Fibroblast of lung (primary cell): ENCODE data around the gene RAP1GAP. TPM values are rescaled to one million over a fixed set of nuclear protein-coding genes. Genes with fewer than 3 reads are reported as not detected.

Experiments used
- DNase-seq, 2 donors: peaks; one replicate each; pipeline versions ENCODE4 v3.0.0 to v3.0.0-alpha.2; 2010; ENCODE audit warnings: low read depth in 2 of 2
- H2AFZ ChIP-seq: 2 replicates; pipeline ENCODE4 v1.5.1; 2012; ENCODE audit warnings: low read length, control low read depth, inconsistent platforms
- H3K27ac ChIP-seq: 2 replicates; pipeline ENCODE4 v1.5.1; 2011; ENCODE audit warnings: low read length, control low read depth; ENCODE audit not compliant: insufficient read depth
- H3K27me3 ChIP-seq: 2 replicates; pipeline ENCODE4 v1.5.1; 2011; ENCODE audit warnings: mild to moderate bottlenecking, low read length; ENCODE audit not compliant: control insufficient read depth, insufficient read depth
- H3K36me3 ChIP-seq: 2 replicates; pipeline ENCODE4 v1.5.1; 2011; ENCODE audit warnings: low read length; ENCODE audit not compliant: control insufficient read depth, insufficient read depth
- H3K4me1 ChIP-seq: 2 replicates; pipeline ENCODE4 v1.5.1; 2011; ENCODE audit warnings: low read length; ENCODE audit not compliant: control insufficient read depth, insufficient read depth; ENCODE audit errors: extremely low read depth
- H3K4me2 ChIP-seq: 2 replicates; pipeline ENCODE4 v1.5.1; 2011; ENCODE audit warnings: low read length, control low read depth; ENCODE audit not compliant: insufficient read depth; ENCODE audit errors: extremely low read depth
- H3K4me3 ChIP-seq, 4 experiments: fragments of 200-600 bp in 1 of 4; sonication (generic) in 1 of 4; replicated peaks in 1 of 4; 2 replicates each; pipeline ENCODE4 v1.5.1; 2011 to 2016; ENCODE audit warnings: low read length in 4 of 4, low read depth in 3 of 4, mild to moderate bottlenecking in 3 of 4, control low read depth in 2 of 4, inconsistent platforms in 1 of 4, mixed read lengths in 1 of 4; ENCODE audit not compliant: insufficient read depth in 1 of 4; ENCODE audit errors: control extremely low read depth in 1 of 4
- H3K79me2 ChIP-seq: 2 replicates; pipeline ENCODE4 v1.5.1; 2012; ENCODE audit warnings: mild to moderate bottlenecking, low read length, inconsistent platforms; ENCODE audit not compliant: control insufficient read depth, insufficient read depth
- H3K9ac ChIP-seq: 2 replicates; pipeline ENCODE4 v1.5.1; 2011; ENCODE audit warnings: mild to moderate bottlenecking, low read length, control low read depth; ENCODE audit not compliant: insufficient read depth
- H3K9me3 ChIP-seq: 2 replicates; pipeline ENCODE4 v1.5.1; 2012; ENCODE audit warnings: low read depth, low read length; ENCODE audit not compliant: control insufficient read depth, insufficient read depth
- H4K20me1 ChIP-seq: 2 replicates; pipeline ENCODE4 v1.5.1; 2011; ENCODE audit warnings: low read length; ENCODE audit not compliant: control insufficient read depth, insufficient read depth; ENCODE audit errors: extremely low read depth
- EZH2 ChIP-seq: IDR thresholded peaks from 2 replicates; pipeline ENCODE4 v1.5.1; 2012; ENCODE audit warnings: low read length, control low read depth, mild to moderate bottlenecking; ENCODE audit errors: missing control alignments
- polyA plus RNA-seq, 2 donors: library from polyadenylated mRNA; depleted of rRNA in 1 of 2; stranded (reverse) in 1 of 2; unstranded in 1 of 2; fragments of >200 nt; gene quantifications; 2 replicates each; pipeline ENCODE4 v1.2.1, GENCODE V29; 2011 to 2012; ENCODE audit warnings: missing spikeins in 1 of 2
- total RNA-seq: library from RNA; depleted of rRNA; stranded (reverse); fragments of >200 nt; gene quantifications from 2 replicates; pipeline ENCODE4 v1.2.1, GENCODE V29; 2014
- TF ChIP-seq, protein P1 (sequence below), 2 donors: IDR thresholded peaks in 1 of 2; conservative IDR thresholded peaks in 1 of 2; 1 replicate in 1 of 2; 2 replicates in 1 of 2; pipeline ENCODE4 v1.5.1; 2011 to 2012; ENCODE audit warnings: low read length in 2 of 2, control low read depth in 1 of 2, inconsistent platforms in 1 of 2, low read depth in 1 of 2, mild to moderate bottlenecking in 1 of 2

Gene RAP1GAP
- total and polyA plus RNA-seq, 2 donors (not counting 1 experiment from before 2014, with no cell fraction given), result under 0.01 to 0.05 TPM

DNA sequence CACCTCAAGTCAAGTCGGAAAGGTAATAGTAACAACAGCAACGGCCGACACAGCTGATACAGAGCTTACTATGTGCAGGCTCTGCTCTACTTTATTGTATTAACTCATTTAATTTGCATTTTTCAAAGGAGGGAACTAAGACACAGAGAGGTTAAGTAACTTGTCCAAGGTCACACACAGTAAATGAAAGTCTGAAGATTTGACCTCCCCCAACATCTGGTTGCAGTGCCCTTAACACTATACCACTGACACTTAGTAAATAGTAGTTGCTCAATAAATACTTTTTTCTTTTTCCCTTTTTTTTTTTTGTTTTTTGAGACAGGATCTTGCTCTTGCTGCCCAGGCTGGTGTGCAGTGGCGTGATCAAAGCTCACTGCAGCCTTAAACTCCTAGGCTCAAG is 39.2 kb downstream of the RAP1GAP start:
- no peak overlapping the region for H3K4me3 ChIP-seq
- no peaks in the 10 kb centered on the region for H3K9me3 ChIP-seq
- no peaks in the 10 kb centered on the region for H3K36me3 ChIP-seq
- H4K20me1 ChIP-seq, result no peaks in the 10 kb centered on the region
- no peaks in the 10 kb centered on the region for H3K27me3 ChIP-seq
- H3K27ac ChIP-seq, result no peak overlapping the region
- H2AFZ ChIP-seq, result no peak overlapping the region
- TF ChIP-seq, protein P1, sequence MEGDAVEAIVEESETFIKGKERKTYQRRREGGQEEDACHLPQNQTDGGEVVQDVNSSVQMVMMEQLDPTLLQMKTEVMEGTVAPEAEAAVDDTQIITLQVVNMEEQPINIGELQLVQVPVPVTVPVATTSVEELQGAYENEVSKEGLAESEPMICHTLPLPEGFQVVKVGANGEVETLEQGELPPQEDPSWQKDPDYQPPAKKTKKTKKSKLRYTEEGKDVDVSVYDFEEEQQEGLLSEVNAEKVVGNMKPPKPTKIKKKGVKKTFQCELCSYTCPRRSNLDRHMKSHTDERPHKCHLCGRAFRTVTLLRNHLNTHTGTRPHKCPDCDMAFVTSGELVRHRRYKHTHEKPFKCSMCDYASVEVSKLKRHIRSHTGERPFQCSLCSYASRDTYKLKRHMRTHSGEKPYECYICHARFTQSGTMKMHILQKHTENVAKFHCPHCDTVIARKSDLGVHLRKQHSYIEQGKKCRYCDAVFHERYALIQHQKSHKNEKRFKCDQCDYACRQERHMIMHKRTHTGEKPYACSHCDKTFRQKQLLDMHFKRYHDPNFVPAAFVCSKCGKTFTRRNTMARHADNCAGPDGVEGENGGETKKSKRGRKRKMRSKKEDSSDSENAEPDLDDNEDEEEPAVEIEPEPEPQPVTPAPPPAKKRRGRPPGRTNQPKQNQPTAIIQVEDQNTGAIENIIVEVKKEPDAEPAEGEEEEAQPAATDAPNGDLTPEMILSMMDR (conservative IDR thresholded peaks at IDR 0.05 in 1 of 2, IDR thresholded peaks at IDR 0.05 in 1 of 2; ENCODE audit: low read depth in 1 of 2, low read length in 2 of 2), result no peak
- H3K9ac ChIP-seq, result no peak overlapping the region
- DNase-seq, result no peak
- no peaks in the 10 kb centered on the region for H3K79me2 ChIP-seq
- H3K4me1 ChIP-seq, result no peaks in the 10 kb centered on the region
- no peak overlapping the region for H3K4me2 ChIP-seq

DNA sequence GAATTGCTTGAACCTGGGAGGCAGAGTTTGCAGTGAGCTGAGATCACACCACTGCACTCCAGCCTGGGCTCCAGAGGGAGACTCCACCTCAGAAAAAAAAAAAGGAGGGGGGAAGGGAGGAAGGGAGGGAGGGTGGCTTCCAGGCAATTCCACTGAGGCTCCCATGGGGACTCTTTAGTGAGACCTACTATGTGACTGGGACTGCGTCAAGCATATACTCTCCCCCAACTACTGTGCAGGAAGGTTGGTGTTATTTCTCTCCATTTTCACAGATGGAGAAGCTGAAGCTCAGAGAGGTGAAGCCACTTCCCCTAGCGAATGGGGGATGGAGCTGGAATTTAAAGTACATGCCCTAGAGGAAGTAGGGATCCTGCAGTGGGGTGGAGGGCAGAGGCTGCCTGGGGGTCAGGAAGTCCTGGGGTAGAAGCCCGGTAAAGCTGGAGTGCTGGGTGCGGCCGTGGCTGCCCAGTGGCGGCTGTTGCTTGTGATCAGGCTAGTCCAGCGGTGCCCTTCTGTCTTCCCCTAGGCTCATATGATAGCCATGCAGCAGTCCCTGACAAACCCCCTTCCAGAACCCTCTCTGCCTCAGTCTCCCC is 40.3 kb downstream of the RAP1GAP start:
- no peaks in the 10 kb centered on the region for H3K36me3 ChIP-seq
- H3K4me1 ChIP-seq, result no peaks in the 10 kb centered on the region
- no peaks in the 10 kb centered on the region for H3K79me2 ChIP-seq
- peaks cover 3% of the 10 kb centered on the region for H3K27me3 ChIP-seq
- no peak overlapping the region for H3K9ac ChIP-seq
- no peaks in the 10 kb centered on the region for H4K20me1 ChIP-seq
- H3K4me3 ChIP-seq, result no peak overlapping the region
- no peak for TF ChIP-seq EZH2
- TF ChIP-seq, protein P1 (conservative IDR thresholded peaks at IDR 0.05 in 1 of 2, IDR thresholded peaks at IDR 0.05 in 1 of 2; ENCODE audit: low read depth in 1 of 2, low read length in 2 of 2), result no peak
- H3K27ac ChIP-seq, result no peak overlapping the region
- H3K4me2 ChIP-seq, result no peak overlapping the region
- H2AFZ ChIP-seq, result no peak overlapping the region
- no peaks in the 10 kb centered on the region for H3K9me3 ChIP-seq
- no peak for DNase-seq

DNA sequence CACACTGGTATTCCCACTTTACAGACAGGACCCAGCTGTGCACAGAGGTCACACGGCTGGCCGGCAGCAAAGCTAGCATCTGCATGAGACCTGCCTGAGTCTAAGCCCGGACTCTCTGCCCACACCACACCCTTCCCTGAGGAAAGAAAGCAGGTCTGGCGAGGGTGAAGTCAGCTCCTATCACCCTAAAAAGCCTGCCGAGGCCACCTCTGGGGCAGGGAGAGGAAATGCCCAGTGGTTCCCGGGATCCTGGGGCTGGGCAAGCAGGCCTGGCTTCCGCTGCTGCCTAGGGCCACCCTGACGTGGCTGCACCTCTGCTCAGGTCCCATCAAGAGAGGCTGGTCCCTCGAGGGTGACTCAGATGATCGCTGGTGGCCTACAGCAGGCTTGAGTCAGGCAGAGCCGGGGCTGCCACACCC is 42.2 kb downstream of the RAP1GAP start:
- Histone ChIP-seq H3K79me2 (no peaks in the 10 kb centered on the region), H3K36me3 (no peaks in the 10 kb centered on the region), H3K4me2 (no peak overlapping the region), H3K9ac (no peak overlapping the region), H3K9me3 (no peaks in the 10 kb centered on the region), H2AFZ (no peak overlapping the region), H3K4me3 (no peak overlapping the region), H3K27me3 (peaks cover 3% of the 10 kb centered on the region), H4K20me1 (no peaks in the 10 kb centered on the region), H3K4me1 (no peaks in the 10 kb centered on the region), H3K27ac (no peak overlapping the region)
- no peak for DNase-seq
- TF ChIP-seq, protein P1 (conservative IDR thresholded peaks at IDR 0.05 in 1 of 2, IDR thresholded peaks at IDR 0.05 in 1 of 2; ENCODE audit: low read depth in 1 of 2, low read length in 2 of 2), result no peak
- TF ChIP-seq EZH2, result no peak
